Vagina (tissue), 2 donors: ENCODE results near the gene CCDC183.
"Not testable (repeated sequence)": the region's sequence is repeated elsewhere in the genome, so short reads cannot be mapped to it uniquely, and the experiment has no call there.

Experiments
- POLR2A ChIP-seq, 2 donors: fragments of 450-650 bp; IDR thresholded peaks; one replicate each; pipeline ENCODE4 v1.6.1; 2017; ENCODE audit warnings: antibody characterized with exemption in 2 of 2, mild to moderate bottlenecking in 2 of 2, moderate library complexity in 2 of 2
- POLR2AphosphoS5 ChIP-seq, 2 donors: sonication (generic); formaldehyde crosslinking; IDR thresholded peaks; one replicate each; pipeline ENCODE4 v1.9.0; 2017; ENCODE audit warnings: antibody characterized with exemption in 2 of 2, mild to moderate bottlenecking in 2 of 2, low read depth in 1 of 2; ENCODE audit not compliant: insufficient read depth in 1 of 2
- TF ChIP-seq, protein P1 (sequence below), 3 experiments: fragments of 450-650 bp in 2 of 3; fragments of 200-600 bp in 1 of 3; sonication (generic) in 1 of 3; IDR thresholded peaks; one replicate each; pipeline ENCODE4 v1.5.1; 2017 to 2019; ENCODE audit warnings: antibody characterized with exemption in 3 of 3, mild to moderate bottlenecking in 2 of 3, moderate library complexity in 2 of 3

DNA sequence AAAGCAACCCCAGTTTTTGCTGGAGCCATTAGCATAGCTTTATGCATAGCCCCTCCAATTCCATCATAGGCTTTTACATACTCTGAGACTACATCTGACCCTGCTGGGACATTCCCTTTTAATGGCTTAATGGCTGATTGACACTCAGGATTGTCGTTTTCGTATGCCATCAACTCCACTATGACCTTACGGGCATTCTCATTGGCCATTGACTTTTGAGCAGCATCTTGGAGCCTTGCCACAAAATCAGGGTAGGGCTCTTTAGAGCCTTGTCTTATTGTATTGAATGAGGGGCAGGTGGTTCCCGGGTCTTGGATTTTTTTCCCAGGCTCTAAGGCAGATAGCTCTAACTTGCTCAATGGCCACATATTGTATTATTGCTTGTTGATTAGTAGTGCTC lies 9.2 kb upstream of the CCDC183 start:
- TF ChIP-seq POLR2A (IDR thresholded peaks at IDR 0.05); POLR2AphosphoS5 (IDR thresholded peaks at IDR 0.05; ENCODE audit: insufficient read depth in 1 of 2, low read depth in 1 of 2): not testable (repeated sequence)
- TF ChIP-seq, protein P1, sequence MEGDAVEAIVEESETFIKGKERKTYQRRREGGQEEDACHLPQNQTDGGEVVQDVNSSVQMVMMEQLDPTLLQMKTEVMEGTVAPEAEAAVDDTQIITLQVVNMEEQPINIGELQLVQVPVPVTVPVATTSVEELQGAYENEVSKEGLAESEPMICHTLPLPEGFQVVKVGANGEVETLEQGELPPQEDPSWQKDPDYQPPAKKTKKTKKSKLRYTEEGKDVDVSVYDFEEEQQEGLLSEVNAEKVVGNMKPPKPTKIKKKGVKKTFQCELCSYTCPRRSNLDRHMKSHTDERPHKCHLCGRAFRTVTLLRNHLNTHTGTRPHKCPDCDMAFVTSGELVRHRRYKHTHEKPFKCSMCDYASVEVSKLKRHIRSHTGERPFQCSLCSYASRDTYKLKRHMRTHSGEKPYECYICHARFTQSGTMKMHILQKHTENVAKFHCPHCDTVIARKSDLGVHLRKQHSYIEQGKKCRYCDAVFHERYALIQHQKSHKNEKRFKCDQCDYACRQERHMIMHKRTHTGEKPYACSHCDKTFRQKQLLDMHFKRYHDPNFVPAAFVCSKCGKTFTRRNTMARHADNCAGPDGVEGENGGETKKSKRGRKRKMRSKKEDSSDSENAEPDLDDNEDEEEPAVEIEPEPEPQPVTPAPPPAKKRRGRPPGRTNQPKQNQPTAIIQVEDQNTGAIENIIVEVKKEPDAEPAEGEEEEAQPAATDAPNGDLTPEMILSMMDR (IDR thresholded peaks at IDR 0.05): not testable (repeated sequence)
